ENCODE data around the gene RFC1. TPM values are rescaled to one million over a fixed set of nuclear protein-coding genes. Genes with fewer than 3 reads are reported as not detected.

Gene RFC1
- total RNA-seq, 1 donor from 2014 or later = 50.2 TPM

Other genes with a start within 250 kb of the RFC1 start
- 15.3 and 42.8 TPM in 2 replicates for gene WDR19, start 183.8 kb downstream of the RFC1 start, total RNA-seq
- gene KLB, start 40.6 kb upstream of the RFC1 start, total RNA-seq = not detected in 2 replicates
- gene RPL9, start 92.6 kb upstream of the RFC1 start, total RNA-seq = 1,427 and 3,900 TPM in 2 replicates
- gene LIAS, start 92.7 kb upstream of the RFC1 start, total RNA-seq = 8.5 and 10.4 TPM in 2 replicates
- 317 and 424 TPM in 2 replicates for gene UGDH, start 161.1 kb upstream of the RFC1 start, total RNA-seq